Measurements from ENCODE around the gene GART.
"Not testable (repeated sequence)": the region's sequence is repeated elsewhere in the genome, so short reads cannot be mapped to it uniquely, and the experiment has no call there.

GART gene

DNA sequence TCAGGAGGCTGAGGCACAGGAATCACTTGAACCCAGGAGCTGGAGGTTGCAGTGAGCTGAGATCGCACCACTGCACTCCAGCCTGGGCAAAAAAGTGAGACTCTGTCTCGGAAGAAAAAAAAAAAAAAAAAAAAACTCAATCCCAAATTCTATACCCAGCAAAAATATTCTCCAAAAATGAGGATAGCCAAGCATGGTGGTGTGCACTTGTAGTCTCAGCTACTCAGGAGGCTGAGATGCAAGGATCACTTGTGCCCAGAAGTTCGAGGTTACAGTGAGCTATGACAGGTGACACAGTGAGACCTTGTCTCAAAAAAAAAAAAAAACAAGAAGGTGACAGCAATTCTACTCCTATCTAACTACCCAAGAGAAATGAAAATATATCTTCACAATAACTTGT lies 68.6 kb downstream of the GART start:
- DNase-seq (ENCODE audit: low read depth in 2 of 2), result no peak

DNA sequence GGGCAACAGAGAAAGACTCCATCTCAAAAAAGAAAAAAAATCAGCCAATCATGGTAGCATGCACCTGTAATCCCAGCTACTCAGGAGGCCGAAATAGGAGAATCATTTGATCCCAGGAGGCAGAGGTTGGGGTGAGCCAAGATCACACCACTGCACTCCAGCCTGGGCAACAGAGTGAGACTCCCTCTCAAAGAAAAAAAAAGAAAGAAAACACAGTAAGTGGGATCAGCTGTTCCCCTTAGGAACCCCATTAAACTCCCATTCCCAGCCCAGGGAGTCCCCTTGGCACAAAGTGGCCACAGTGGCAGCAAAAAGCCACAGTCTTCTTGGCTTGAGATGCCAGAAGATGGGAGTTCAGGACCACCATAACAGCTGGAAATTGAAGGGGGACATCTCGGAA lies 71.2 kb downstream of the GART start:
- no peak for DNase-seq (ENCODE audit: low read depth in 2 of 2)

DNA sequence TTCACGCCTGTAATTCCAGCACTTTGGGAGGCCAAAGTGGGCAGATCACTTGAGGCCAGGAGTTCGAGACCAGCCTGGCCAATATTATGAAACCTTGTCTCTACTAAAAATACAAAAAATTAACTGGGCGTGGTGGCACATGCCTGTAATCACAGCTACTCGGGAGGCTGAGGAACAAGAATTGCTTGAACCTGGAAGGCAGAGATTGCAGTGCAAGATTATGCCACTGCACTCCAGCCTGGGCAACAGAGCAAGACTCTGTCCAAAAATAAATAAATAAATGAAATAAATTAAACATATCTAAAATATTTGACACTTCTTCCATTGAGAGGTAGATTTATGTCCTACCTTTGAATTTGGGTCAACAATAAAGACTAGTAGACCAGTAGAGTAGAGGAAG lies 72.7 kb downstream of the GART start:
- DNase-seq (ENCODE audit: low read depth in 2 of 2), result not testable (repeated sequence)

DNA sequence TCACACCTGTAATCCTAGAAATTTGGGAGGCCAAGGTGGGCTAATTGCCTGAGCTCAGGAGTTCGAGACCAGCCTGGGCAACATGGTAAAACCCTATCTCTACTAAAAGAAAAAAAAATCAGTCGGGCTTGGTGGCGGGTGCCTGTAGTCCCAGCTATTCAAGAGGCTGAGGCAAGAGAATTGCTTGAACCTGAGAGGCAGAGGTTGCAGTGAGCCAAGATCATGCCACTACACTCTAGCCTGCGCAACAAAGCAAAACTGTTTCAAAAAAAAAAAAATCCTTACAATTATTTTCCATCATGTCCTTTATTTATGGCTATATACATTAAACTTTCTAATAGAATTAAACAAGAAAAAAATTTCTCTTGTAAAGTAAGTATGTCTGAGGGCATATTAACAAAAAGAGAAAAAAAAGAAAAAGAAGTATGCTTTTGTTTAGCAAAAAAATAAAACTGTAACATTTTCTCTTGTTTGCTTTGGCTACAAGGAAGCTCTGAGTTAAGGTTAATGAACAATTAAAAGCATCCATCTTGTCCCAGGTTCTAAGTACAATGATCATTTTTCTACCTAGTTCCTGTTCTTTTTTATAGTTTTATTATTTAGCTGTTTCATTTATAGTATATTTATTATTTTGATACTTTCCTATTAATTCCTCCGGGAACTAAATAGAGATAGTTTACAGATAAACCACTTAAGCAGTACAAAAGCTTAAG lies 80.2 kb downstream of the GART start:
- DNase-seq (ENCODE audit: low read depth in 2 of 2), result no peak

DNA sequence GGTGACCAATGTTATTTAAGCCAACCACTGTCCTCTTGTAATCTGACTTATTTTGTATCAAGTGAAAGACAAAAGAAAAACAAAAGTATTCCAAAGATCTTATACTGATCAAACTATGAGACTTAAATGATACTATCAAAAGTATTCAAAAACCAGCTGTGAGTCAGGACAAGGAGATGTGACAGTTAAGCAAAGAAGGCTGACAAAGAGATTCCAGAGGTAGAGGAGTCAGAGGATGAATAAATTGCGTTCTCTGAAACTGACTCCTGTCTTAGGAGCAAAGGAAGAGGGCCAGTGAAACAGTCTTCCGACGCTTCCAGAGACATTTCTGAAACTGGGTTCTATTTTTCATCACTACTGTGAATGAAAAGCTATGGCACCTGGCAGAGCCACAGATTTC lies 83.1 kb downstream of the GART start:
- no peak for DNase-seq (ENCODE audit: low read depth in 2 of 2)

DNA sequence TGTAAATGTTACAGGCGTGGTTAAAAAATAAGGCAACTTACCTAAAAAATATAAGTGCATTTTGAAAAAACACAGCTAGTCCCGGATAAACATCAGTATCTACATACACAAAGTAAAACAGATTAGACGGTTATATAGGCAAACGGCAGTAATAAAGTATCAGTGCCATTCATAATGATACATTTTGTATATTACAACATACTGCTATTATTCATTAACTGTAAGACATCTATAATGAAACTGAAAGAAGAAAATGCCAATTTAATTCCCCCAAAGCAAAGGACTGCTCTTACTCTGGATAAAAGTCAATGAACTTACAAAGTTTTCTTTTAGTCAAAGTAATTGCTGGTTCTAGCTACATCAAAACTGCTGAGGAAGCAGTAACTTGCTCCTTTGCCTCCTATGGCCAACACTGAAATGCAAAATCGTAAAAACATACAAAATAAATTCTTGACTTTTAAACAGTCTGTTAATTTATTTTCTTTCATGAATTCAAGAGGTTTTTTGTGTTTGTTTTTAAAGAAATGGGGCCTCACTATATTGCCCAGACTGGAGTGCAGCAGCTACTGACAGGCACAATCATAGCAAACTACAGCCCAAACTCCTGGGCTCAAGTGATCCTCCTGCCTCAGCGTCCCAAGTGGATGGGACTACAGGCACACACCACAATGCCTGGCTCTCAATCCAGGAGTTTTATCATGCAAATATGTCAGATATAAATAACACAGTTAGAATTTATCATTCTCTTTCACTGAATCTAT lies 86.1 kb downstream of the GART start:
- no peak for DNase-seq (ENCODE audit: low read depth in 2 of 2)

Measured in activated CD8-positive, alpha-beta memory T cell treated with anti-CD3 and anti-CD28 coated beads for 4 hours (primary cell).